ENCODE data around the gene PYURF.

- no peak for TF ChIP-seq RFX5 (IDR thresholded peaks at IDR 0.05; ENCODE audit: low read length)
- no peak for TF ChIP-seq TCF12 (IDR thresholded peaks at IDR 0.05)
- no peak for TF ChIP-seq TAF1 (IDR thresholded peaks at IDR 0.05; ENCODE audit: borderline replicate concordance, low read depth, low read length)
- TF ChIP-seq RCOR1 (IDR thresholded peaks at IDR 0.05; ENCODE audit: low read length), result no peak
- TF ChIP-seq YY1 (IDR thresholded peaks at IDR 0.05; ENCODE audit: low read depth), result no peak
- peak; percentile 51 for TF ChIP-seq CTCF (IDR thresholded peaks at IDR 0.05)
- TF ChIP-seq CHD2 (IDR thresholded peaks at IDR 0.05; ENCODE audit: low read length, partially characterized antibody), result no peak
- TF ChIP-seq EP300 (IDR thresholded peaks at IDR 0.05; ENCODE audit: borderline replicate concordance in 1 of 2, low read depth in 1 of 2, low read length in 1 of 2), result no peak
Observed at GRCh38 chr4:88526221-88526815, 2.7 kb upstream of the PYURF start.

All from SK-N-SH (cell line).